Upper lobe of left lung (tissue), 4 donors: ENCODE results near the gene PRSS35.

ENCODE experiments used
- EP300 ChIP-seq, 4 donors: sonication (generic); formaldehyde crosslinking; IDR thresholded peaks; one replicate each; pipeline ENCODE4 v1.5.1; 2017; ENCODE audit warnings: antibody characterized with exemption in 4 of 4, control low read depth in 2 of 4
- POLR2A ChIP-seq, 4 donors: fragments of 450-650 bp; IDR thresholded peaks; one replicate each; pipeline ENCODE4 v1.5.1; 2016 to 2017; ENCODE audit warnings: antibody characterized with exemption in 4 of 4, mild to moderate bottlenecking in 2 of 4
- POLR2AphosphoS5 ChIP-seq, 2 donors: sonication (generic); formaldehyde crosslinking; IDR thresholded peaks; one replicate each; pipeline ENCODE4 v1.5.1; 2017; ENCODE audit warnings: antibody characterized with exemption in 2 of 2
- TF ChIP-seq, protein P1 (sequence below), 6 experiments: fragments of 450-650 bp in 4 of 6; fragments of 200-600 bp in 2 of 6; sonication (generic) in 2 of 6; IDR thresholded peaks; one replicate each; pipeline ENCODE4 v1.5.1; 2016 to 2019; ENCODE audit warnings: antibody characterized with exemption in 6 of 6

DNA sequence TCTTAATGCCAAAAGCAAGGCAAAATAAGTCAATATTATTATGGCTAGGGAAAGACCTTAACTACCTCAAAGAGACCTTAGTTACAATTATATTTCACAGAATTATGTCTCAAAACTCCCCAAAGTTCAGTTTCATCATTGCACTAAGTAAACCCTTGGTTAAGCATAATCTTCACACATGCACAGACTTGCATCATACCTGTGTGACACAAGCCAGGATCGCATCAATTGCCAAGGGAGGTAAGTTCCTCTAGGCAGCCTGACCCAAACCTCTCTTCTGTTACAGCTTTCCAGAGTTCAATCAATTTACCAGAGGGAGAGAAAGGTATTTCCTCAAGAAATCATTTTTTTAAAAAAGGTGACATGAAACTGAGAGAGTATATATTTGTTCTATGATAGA lies 31.9 kb upstream of the PRSS35 start:
- TF ChIP-seq, protein P1, sequence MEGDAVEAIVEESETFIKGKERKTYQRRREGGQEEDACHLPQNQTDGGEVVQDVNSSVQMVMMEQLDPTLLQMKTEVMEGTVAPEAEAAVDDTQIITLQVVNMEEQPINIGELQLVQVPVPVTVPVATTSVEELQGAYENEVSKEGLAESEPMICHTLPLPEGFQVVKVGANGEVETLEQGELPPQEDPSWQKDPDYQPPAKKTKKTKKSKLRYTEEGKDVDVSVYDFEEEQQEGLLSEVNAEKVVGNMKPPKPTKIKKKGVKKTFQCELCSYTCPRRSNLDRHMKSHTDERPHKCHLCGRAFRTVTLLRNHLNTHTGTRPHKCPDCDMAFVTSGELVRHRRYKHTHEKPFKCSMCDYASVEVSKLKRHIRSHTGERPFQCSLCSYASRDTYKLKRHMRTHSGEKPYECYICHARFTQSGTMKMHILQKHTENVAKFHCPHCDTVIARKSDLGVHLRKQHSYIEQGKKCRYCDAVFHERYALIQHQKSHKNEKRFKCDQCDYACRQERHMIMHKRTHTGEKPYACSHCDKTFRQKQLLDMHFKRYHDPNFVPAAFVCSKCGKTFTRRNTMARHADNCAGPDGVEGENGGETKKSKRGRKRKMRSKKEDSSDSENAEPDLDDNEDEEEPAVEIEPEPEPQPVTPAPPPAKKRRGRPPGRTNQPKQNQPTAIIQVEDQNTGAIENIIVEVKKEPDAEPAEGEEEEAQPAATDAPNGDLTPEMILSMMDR (IDR thresholded peaks at IDR 0.05) = no peak
- TF ChIP-seq POLR2A (IDR thresholded peaks at IDR 0.05) = no peak
- TF ChIP-seq POLR2AphosphoS5 (IDR thresholded peaks at IDR 0.05) = no peak
- TF ChIP-seq EP300 (IDR thresholded peaks at IDR 0.05) = no peak
